HTR-8/SVneo (cell line): ENCODE measurements around the gene HLA-DPA1.

Source experiments
- DNase-seq: peaks from one replicate; pipeline ENCODE4 v3.0.0; 2011; ENCODE audit warnings: low spot score, mixed read lengths; ENCODE audit not compliant: insufficient read length
- FAIRE-seq: peaks from 2 replicates; lab custom pipeline; 2011; peaks lifted over from hg19 to GRCh38; lab: Jason Lieb, UNC

Gene HLA-DPA1

GRCh38 chr6:33091957-33092356, 18.5 kb upstream of the HLA-DPA1 start:
- FAIRE-seq (no peak), DNase-seq (no peak)

DNA sequence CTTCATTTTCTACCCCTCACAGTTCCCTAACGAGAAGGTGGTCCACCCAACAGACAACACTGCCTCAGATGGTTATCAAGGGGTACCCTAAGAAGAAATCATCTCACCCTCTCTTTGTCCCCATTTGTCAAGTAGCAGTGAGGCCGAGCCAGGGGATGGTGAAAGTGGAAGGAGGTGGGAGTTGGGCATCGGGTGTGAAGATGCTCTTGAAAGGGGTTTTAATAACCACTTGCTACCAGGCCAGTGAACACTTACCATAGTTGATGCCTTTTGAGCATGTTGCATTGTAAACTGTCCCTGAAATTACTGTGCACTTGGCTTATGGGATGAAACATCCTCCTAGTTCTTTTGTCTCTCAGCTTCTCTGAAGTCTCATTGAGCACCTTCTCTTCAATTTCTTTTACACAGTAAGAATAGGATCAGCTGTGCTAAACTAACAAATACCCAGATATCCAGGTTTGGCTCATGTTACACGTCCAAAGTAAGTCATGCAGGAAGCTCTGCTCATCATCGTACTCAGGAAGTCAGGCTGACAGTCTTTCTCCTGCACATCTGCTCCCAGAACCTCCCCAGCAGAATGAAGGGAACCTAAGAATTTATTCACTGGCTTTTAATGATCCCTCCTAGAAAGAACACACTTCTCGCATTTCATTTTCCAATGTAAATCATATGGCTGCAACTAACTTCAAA, 15.6 kb upstream of the HLA-DPA1 start:
- DNase-seq (no peak), FAIRE-seq (peak; percentile 20)

- DNase-seq (no peak), FAIRE-seq (no peak)
Measured at GRCh38 chr6:33088258-33088930, 14.9 kb upstream of the HLA-DPA1 start.

DNA sequence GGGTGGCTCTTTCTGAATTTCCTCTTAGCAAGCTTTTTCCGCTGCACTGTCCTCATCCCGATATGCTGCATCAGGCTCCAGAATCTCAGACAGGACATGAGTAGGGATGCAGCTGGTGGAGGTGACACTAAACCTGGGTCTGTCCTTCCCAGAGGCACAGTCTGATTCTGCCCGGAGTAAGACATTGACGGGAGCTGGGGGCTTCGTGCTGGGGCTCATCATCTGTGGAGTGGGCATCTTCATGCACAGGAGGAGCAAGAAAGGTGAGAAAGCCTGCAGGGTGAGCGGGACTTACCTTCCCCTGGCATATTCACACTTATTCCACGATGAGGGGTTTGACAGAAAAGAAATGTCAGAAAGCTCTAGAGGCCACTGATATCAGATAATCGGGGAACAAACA, 12.2 kb upstream of the HLA-DPA1 start:
- no peak for DNase-seq
- no peak for FAIRE-seq

DNA sequence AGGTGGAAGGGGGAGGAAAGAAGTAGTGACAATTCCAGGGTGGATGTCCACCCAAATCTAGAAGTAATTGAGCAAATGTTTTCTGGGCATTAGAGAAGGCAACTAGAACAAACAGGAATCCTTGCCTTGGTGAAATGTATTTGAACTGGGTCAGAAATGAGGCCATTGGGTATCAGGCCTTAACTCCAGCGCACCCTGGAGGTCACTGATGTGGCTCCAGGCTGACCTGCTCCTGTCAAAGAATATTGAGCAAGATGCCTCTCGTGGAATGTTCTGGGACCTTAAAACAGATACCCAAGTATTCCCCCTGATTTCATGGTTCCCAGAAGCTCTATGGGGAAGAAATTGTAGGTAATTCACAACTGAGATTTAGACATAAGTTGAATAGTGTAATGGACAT, 9.3 kb upstream of the HLA-DPA1 start:
- FAIRE-seq (no peak), DNase-seq (no peak)

GRCh38 chr6:33081098-33081824, 7.8 kb upstream of the HLA-DPA1 start:
- no peak for DNase-seq
- FAIRE-seq: no peak

DNA sequence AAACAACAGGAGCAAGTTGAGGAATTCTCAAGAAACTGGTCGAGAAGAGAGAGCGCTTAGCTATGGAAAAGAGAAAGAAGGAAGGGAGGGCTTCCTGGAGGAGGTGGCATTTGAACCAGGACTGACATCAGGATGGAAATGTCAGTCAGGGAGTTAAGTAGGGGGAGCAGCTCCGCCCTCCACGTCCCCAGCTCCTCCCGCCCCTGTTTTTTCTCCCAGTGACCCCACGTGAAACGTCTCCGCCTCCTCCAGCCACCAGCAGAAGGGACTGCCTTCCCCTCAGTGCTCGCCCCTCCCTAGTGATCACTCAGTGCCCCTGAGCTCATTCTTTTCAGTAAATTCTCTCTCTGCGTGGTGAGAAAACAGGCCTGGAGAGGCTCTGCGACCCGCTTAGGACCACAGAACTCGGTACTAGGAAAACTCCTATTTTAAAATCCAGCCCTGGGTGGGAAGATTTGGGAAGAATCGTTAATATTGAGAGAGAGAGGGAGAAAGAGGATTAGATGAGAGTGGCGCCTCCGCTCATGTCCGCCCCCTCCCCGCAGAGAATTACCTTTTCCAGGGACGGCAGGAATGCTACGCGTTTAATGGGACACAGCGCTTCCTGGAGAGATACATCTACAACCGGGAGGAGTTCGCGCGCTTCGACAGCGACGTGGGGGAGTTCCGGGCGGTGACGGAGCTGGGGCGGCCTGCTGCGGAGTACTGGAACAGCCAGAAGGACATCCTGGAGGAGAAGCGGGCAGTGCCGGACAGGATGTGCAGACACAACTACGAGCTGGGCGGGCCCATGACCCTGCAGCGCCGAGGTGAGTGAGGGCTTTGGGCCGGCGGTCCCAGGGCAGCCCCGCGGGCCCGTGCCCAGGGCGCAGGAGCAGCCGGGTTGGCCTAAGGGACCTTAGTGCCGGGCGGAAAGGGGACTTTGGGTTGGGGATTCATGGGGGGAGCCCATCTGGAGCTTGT, 7.0 kb upstream of the HLA-DPA1 start:
- DNase-seq (peak; percentile 52), FAIRE-seq (peak; percentile 67)

DNA sequence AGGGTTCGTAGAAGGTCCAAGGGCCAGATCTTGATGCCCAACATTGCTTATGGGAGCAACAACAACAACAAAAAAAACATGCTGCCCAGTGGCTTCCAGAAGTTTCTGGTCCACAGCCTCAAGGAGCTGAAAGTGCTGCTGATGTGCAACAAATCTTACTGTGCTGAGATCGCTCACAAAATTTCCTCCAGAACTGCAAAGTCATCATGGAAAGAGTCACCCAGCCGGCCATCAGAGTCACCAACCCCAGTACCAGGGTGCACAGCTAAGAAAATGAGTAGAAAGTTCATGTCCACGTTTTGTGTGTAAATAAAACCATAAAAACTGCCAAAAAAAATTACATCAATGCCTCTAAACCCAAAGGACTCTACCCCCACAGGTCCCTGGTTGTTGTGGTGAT, 6.1 kb upstream of the HLA-DPA1 start:
- FAIRE-seq: no peak
- no peak for DNase-seq

GRCh38 chr6:33078919-33079521, 5.6 kb upstream of the HLA-DPA1 start:
- DNase-seq (no peak), FAIRE-seq (no peak)

GRCh38 chr6:33078442-33078841, 5.0 kb upstream of the HLA-DPA1 start:
- FAIRE-seq (no peak), DNase-seq (no peak)

DNA sequence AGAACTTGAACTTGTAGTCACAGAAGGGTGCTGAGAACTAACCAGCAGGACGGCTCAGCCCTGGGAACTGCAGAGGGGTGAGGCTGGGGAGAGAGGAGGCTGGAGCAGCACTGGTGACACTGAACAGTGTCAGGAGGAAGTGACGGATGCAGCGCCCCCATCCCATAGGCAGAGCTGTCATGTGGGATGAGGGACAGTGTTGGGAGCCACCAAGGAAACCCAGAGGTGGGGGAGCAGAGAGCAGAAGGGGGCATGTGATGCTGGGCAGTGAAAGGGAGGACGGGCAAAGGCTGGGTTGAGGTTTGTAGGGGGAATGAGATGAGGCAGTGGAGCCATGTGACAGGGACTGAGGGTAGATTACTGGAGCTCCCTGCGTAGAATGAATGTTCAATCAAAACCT, 4.5 kb upstream of the HLA-DPA1 start:
- DNase-seq (no peak), FAIRE-seq (no peak)

- DNase-seq (no peak), FAIRE-seq (no peak)
Measured at GRCh38 chr6:33076406-33076934, 3.0 kb upstream of the HLA-DPA1 start.

GRCh38 chr6:33075568-33076405, 2.3 kb upstream of the HLA-DPA1 start, which contains the start of gene HLA-DPB1:
TSS of gene HLA-DPB1 (plus strand) at chr6:33075990. CDS start at chr6:33076042, 52 bp downstream.
- DNase-seq (peak; percentile 66), FAIRE-seq (no peak)

- no peak for FAIRE-seq
- DNase-seq: no peak
Measured at GRCh38 chr6:33075208-33075567, 1.7 kb upstream of the HLA-DPA1 start.

DNA sequence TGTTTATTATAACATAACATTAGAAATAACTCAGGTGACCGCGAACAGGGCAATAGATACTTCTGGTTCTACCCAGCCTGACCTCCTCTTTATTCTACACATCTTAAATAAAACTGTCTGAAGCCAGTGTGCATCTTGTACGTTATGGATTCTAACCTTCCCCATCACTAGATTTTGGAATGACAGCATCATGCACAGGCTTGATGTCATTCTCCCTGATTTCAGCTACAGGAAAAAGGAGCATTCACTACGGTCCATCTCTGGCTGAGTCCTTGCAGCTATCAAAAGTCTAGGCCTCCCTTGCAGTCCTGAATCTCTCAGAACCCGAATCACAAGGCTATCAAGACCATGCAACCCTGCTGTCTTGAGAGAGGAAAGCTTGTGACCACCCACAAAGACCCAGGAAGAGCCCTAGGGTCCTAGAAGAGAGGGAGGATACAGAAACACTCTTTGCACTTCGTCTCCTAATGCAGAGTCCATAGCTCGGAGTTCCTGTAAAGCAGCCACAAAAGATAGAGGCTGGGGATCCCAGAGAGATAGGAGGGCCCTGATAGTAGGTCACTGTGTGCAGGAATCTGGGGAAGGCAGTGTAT, 845 bp downstream of the HLA-DPA1 start:
- FAIRE-seq (no peak), DNase-seq (no peak)

- DNase-seq (no peak), FAIRE-seq (no peak)
Measured at GRCh38 chr6:33071569-33071968, 1.9 kb downstream of the HLA-DPA1 start.

DNA sequence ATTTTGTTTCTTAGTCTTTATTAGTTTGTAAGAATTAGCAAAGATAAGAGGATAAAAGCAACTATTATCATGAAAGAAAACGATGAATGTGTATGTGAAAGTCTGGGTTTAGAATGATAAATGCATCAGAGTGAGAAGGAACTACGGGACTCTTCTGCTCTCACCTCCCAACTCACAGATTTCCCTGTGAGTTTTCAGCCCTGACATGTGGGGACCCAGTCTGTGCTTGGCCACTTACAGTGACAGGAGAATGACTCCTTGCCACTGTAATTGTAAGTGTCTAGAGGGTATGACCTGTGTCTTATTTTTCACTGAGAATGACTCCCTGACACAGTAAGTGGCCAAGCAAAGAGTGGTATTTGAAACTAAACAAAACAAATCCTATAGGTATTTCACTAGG, 2.5 kb downstream of the HLA-DPA1 start:
- no peak for FAIRE-seq

GRCh38 chr6:33069021-33069738, 4.3 kb downstream of the HLA-DPA1 start:
- DNase-seq (no peak), FAIRE-seq (no peak)

More for the DNA sequence above, 2.5 kb downstream of the HLA-DPA1 start:
- no peak for DNase-seq
